SU-DHL-6 (cell line): Measurements from ENCODE around the gene NOS1AP.

Source experiments
- H2AFZ ChIP-seq: fragments of 200-600 bp; sonication (generic); 2 replicates; pipeline ENCODE4 v1.6.1; 2014; ENCODE audit warnings: low read depth, mild to moderate bottlenecking, moderate library complexity, mixed read lengths, antibody characterized with exemption, low read length; ENCODE audit not compliant: severe bottlenecking
- H3F3A ChIP-seq: fragments of 200-600 bp; shearing (Covaris generic); 2 replicates; pipeline ENCODE4 v1.6.0; 2016; ENCODE audit warnings: antibody characterized with exemption, mild to moderate bottlenecking; ENCODE audit not compliant: insufficient read depth
- H3K27ac ChIP-seq: fragments of 200-600 bp; sonication (generic); 2 replicates; pipeline ENCODE4 v1.5.1; 2016; ENCODE audit warnings: low read depth, mild to moderate bottlenecking, low read length, moderate library complexity, mixed read lengths
- H3K27me3 ChIP-seq: fragments of 200-600 bp; sonication (generic), shearing (Covaris generic); 2 replicates; pipeline ENCODE4 v1.6.0; 2014; ENCODE audit warnings: mild to moderate bottlenecking, low read length
- H3K36me3 ChIP-seq: fragments of 200-600 bp; sonication (generic); 2 replicates; pipeline ENCODE4 v1.6.1; 2014; ENCODE audit warnings: mild to moderate bottlenecking, low read length, mixed read lengths
- H3K4me2 ChIP-seq: fragments of 300-600, 200-600 bp; shearing (Covaris generic), sonication (generic); 2 replicates; pipeline ENCODE4 v1.6.0; 2014; ENCODE audit warnings: low read length, low read depth, mild to moderate bottlenecking; ENCODE audit not compliant: poor library complexity, severe bottlenecking
- H3K4me3 ChIP-seq: fragments of 200-600 bp; sonication (generic); 2 replicates; pipeline ENCODE4 v1.5.1; 2014; ENCODE audit warnings: antibody characterized with exemption, low read length, mild to moderate bottlenecking, mixed read lengths; ENCODE audit not compliant: insufficient read depth, poor library complexity, severe bottlenecking
- H3K79me2 ChIP-seq: fragments of 200-600 bp; sonication (generic); 2 replicates; pipeline ENCODE4 v1.6.1; 2014; ENCODE audit warnings: mild to moderate bottlenecking, low read length, moderate library complexity; ENCODE audit not compliant: insufficient read depth
- H3K9ac ChIP-seq: fragments of 200-600 bp; sonication (generic); 2 replicates; pipeline ENCODE4 v1.7.0; 2014; ENCODE audit warnings: mild to moderate bottlenecking, low read length
- H3K9me2 ChIP-seq: fragments of 200-600 bp; sonication (generic); replicated peaks from 2 replicates; pipeline ENCODE4 v1.6.1; 2014; ENCODE audit warnings: low read length; ENCODE audit not compliant: insufficient read depth
- H3K9me3 ChIP-seq: fragments of 200-600 bp; sonication (generic); 2 replicates; pipeline ENCODE4 v1.6.1; 2014; ENCODE audit warnings: low read length, mixed read lengths; ENCODE audit not compliant: insufficient read depth
- H4K20me1 ChIP-seq: fragments of 200-600 bp; sonication (generic); 2 replicates; pipeline ENCODE4 v1.6.1; 2014; ENCODE audit warnings: low read depth, mild to moderate bottlenecking, antibody characterized with exemption, low read length, moderate library complexity, mixed read lengths
- EZH2phosphoT487 ChIP-seq: fragments of 200-600 bp; sonication (generic), shearing (Covaris generic); conservative IDR thresholded peaks from 2 replicates; pipeline ENCODE4 v1.6.1; 2018; ENCODE audit warnings: mild to moderate bottlenecking, antibody characterized with exemption, low read length, moderate library complexity, mixed read lengths
- TF ChIP-seq, protein P1 (sequence below): fragments of 200-600 bp; sonication (generic); IDR thresholded peaks from one replicate; pipeline ENCODE4 v1.5.1; 2017; ENCODE audit warnings: antibody characterized with exemption, mild to moderate bottlenecking, low read length, moderate library complexity; ENCODE audit not compliant: insufficient read depth, poor library complexity, severe bottlenecking

The NOS1AP gene

GRCh38 chr1:162108426-162108825 lies 38.9 kb downstream of the NOS1AP start:
- Histone ChIP-seq H3K27me3 (peaks cover 3% of the 10 kb centered on the region; the same call in 1 of the 2 replicates), H3K27ac (no peak overlapping the region)

GRCh38 chr1:162110910-162111309 lies 41.4 kb downstream of the NOS1AP start:
- no peaks in the 10 kb centered on the region; the same call in 1 of the 2 replicates for H3K9me3 ChIP-seq
- H3K79me2 ChIP-seq = no peaks in the 10 kb centered on the region
- H4K20me1 ChIP-seq = no peaks in the 10 kb centered on the region
- peaks cover 3% of the 10 kb centered on the region; the same call in 1 of the 2 replicates for H3K27me3 ChIP-seq
- H3K4me3 ChIP-seq = no peak overlapping the region
- no peak overlapping the region for H3K27ac ChIP-seq
- no peak overlapping the region for H3K4me2 ChIP-seq
- H3K9ac ChIP-seq = no peak overlapping the region
- no peaks in the 10 kb centered on the region for H3K36me3 ChIP-seq
- TF ChIP-seq, protein P1, sequence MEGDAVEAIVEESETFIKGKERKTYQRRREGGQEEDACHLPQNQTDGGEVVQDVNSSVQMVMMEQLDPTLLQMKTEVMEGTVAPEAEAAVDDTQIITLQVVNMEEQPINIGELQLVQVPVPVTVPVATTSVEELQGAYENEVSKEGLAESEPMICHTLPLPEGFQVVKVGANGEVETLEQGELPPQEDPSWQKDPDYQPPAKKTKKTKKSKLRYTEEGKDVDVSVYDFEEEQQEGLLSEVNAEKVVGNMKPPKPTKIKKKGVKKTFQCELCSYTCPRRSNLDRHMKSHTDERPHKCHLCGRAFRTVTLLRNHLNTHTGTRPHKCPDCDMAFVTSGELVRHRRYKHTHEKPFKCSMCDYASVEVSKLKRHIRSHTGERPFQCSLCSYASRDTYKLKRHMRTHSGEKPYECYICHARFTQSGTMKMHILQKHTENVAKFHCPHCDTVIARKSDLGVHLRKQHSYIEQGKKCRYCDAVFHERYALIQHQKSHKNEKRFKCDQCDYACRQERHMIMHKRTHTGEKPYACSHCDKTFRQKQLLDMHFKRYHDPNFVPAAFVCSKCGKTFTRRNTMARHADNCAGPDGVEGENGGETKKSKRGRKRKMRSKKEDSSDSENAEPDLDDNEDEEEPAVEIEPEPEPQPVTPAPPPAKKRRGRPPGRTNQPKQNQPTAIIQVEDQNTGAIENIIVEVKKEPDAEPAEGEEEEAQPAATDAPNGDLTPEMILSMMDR = no peak
- TF ChIP-seq EZH2phosphoT487 = no peak
- no peaks in the 10 kb centered on the region for H3K9me2 ChIP-seq
- H2AFZ ChIP-seq = no peak overlapping the region
- no peaks in the 10 kb centered on the region for H3F3A ChIP-seq

More at GRCh38 chr1:162108426-162108825, 38.9 kb downstream of the NOS1AP start:
- Histone ChIP-seq H3K79me2 (no peaks in the 10 kb centered on the region), H2AFZ (no peak overlapping the region), H4K20me1 (no peaks in the 10 kb centered on the region), H3K9me3 (no peaks in the 10 kb centered on the region; the same call in 1 of the 2 replicates), H3K4me3 (no peak overlapping the region), H3K9ac (no peak overlapping the region), H3K36me3 (no peaks in the 10 kb centered on the region), H3F3A (no peaks in the 10 kb centered on the region), H3K4me2 (no peak overlapping the region), H3K9me2 (no peaks in the 10 kb centered on the region)
- TF ChIP-seq, protein P1 = no peak
- TF ChIP-seq EZH2phosphoT487 = no peak

- no peaks in the 10 kb centered on the region for H3F3A ChIP-seq
- no peaks in the 10 kb centered on the region for H3K79me2 ChIP-seq
- H2AFZ ChIP-seq = no peak overlapping the region
- no peak for TF ChIP-seq EZH2phosphoT487
- TF ChIP-seq, protein P1 = no peak
- H3K9ac ChIP-seq = no peak overlapping the region
- peaks cover 3% of the 10 kb centered on the region; the same call in 1 of the 2 replicates for H3K27me3 ChIP-seq
- no peaks in the 10 kb centered on the region for H4K20me1 ChIP-seq
- no peaks in the 10 kb centered on the region for H3K36me3 ChIP-seq
- no peak overlapping the region for H3K4me2 ChIP-seq
- no peaks in the 10 kb centered on the region for H3K9me2 ChIP-seq
- no peak overlapping the region for H3K4me3 ChIP-seq
- H3K9me3 ChIP-seq = no peaks in the 10 kb centered on the region; the same call in 1 of the 2 replicates
- H3K27ac ChIP-seq = no peak overlapping the region
Observed at GRCh38 chr1:162111572-162111971, 42.1 kb downstream of the NOS1AP start.

GRCh38 chr1:162113419-162113818 lies 43.9 kb downstream of the NOS1AP start:
- H3K9me2 ChIP-seq = no peaks in the 10 kb centered on the region
- H4K20me1 ChIP-seq = no peaks in the 10 kb centered on the region
- H3K36me3 ChIP-seq = no peaks in the 10 kb centered on the region
- H3K9me3 ChIP-seq = no peaks in the 10 kb centered on the region
- peaks cover 3% of the 10 kb centered on the region; the same call in 1 of the 2 replicates for H3K27me3 ChIP-seq
- no peak overlapping the region for H3K27ac ChIP-seq
- H3F3A ChIP-seq = no peaks in the 10 kb centered on the region
- no peaks in the 10 kb centered on the region for H3K79me2 ChIP-seq
- H3K4me3 ChIP-seq = no peak overlapping the region
- H3K9ac ChIP-seq = no peak overlapping the region
- TF ChIP-seq EZH2phosphoT487 = no peak
- TF ChIP-seq, protein P1 = no peak
- no peak overlapping the region for H2AFZ ChIP-seq
- no peak overlapping the region for H3K4me2 ChIP-seq
